ENCODE measurements around the gene SHCBP1.
"Not testable (repeated sequence)": the region's sequence is repeated elsewhere in the genome, so short reads cannot be mapped to it uniquely, and the experiment has no call there.

- not testable (repeated sequence) for TF ChIP-seq POLR2AphosphoS5, POLR2A (IDR thresholded peaks at IDR 0.05)
These were observed 2.1 kb upstream of the SHCBP1 start for GRCh38 chr16:46623246-46623645.
